Measurements from ENCODE around the gene CCDC183. TPM values are rescaled to one million over a fixed set of nuclear protein-coding genes. Genes with fewer than 3 reads are reported as not detected.
"Not testable (repeated sequence)": the region's sequence is repeated elsewhere in the genome, so short reads cannot be mapped to it uniquely, and the experiment has no call there.

Gene CCDC183
- total RNA-seq, 1 experiment from 2014 or later, result not detected

- Histone ChIP-seq H3K27ac (ENCODE audit: low read length) (no peak overlapping the region), H3K36me3 (ENCODE audit: insufficient read depth, low read length) (no peaks in the 10 kb centered on the region), H3K27me3 (ENCODE audit: low read length) (no peaks in the 10 kb centered on the region), H3K4me1 (ENCODE audit: low read length) (no peaks in the 10 kb centered on the region), H3K9me3 (ENCODE audit: low read length) (no peaks in the 10 kb centered on the region), H3K9ac (ENCODE audit: low read length) (no peak overlapping the region), H4K20me1 (ENCODE audit: insufficient read depth, low read depth, low read length) (no peaks in the 10 kb centered on the region), H2AFZ (ENCODE audit: low read length) (no peak overlapping the region), H3K4me3 (ENCODE audit: low read length) (no peak overlapping the region), H3K79me2 (ENCODE audit: low read length) (no peaks in the 10 kb centered on the region), H3K9me2 (replicated peaks; ENCODE audit: insufficient read depth, low read length) (no peaks in the 10 kb centered on the region), H3K4me2 (ENCODE audit: low read depth, low read length, poor library complexity, severe bottlenecking) (no peak overlapping the region)
- DNase-seq, result no peak
Measured at GRCh38 chr9:136831002-136831719, 35.0 kb downstream of the CCDC183 start.

- no peaks in the 10 kb centered on the region for H3K9me2 ChIP-seq (replicated peaks; ENCODE audit: insufficient read depth, low read length)
- H3K36me3 ChIP-seq (ENCODE audit: insufficient read depth, low read length), result no peaks in the 10 kb centered on the region
- H2AFZ ChIP-seq (ENCODE audit: low read length), result no peak overlapping the region
- H3K9ac ChIP-seq (ENCODE audit: low read length), result no peak overlapping the region
- no peaks in the 10 kb centered on the region for H3K4me1 ChIP-seq (ENCODE audit: low read length)
- H3K4me2 ChIP-seq (ENCODE audit: low read depth, low read length, poor library complexity, severe bottlenecking), result no peak overlapping the region
- H3K4me3 ChIP-seq (ENCODE audit: low read length), result no peak overlapping the region
- no peaks in the 10 kb centered on the region for H3K27me3 ChIP-seq (ENCODE audit: low read length)
- H3K9me3 ChIP-seq (ENCODE audit: low read length), result no peaks in the 10 kb centered on the region
- H4K20me1 ChIP-seq (ENCODE audit: insufficient read depth, low read depth, low read length), result no peaks in the 10 kb centered on the region
- no peak for DNase-seq
- H3K27ac ChIP-seq (ENCODE audit: low read length), result no peak overlapping the region
- H3K79me2 ChIP-seq (ENCODE audit: low read length), result no peaks in the 10 kb centered on the region
Measured at GRCh38 chr9:136831720-136832104, 35.6 kb downstream of the CCDC183 start.

- Histone ChIP-seq H3K9me3 (ENCODE audit: low read length) (no peaks in the 10 kb centered on the region), H3K79me2 (ENCODE audit: low read length) (no peaks in the 10 kb centered on the region), H3K4me3 (ENCODE audit: low read length) (no peak overlapping the region), H3K27me3 (ENCODE audit: low read length) (no peaks in the 10 kb centered on the region), H4K20me1 (ENCODE audit: insufficient read depth, low read depth, low read length) (no peaks in the 10 kb centered on the region), H3K9me2 (replicated peaks; ENCODE audit: insufficient read depth, low read length) (no peaks in the 10 kb centered on the region), H3K27ac (ENCODE audit: low read length) (no peak overlapping the region), H3K36me3 (ENCODE audit: insufficient read depth, low read length) (no peaks in the 10 kb centered on the region), H3K4me2 (ENCODE audit: low read depth, low read length, poor library complexity, severe bottlenecking) (no peak overlapping the region), H3K4me1 (ENCODE audit: low read length) (no peaks in the 10 kb centered on the region), H2AFZ (ENCODE audit: low read length) (no peak overlapping the region), H3K9ac (ENCODE audit: low read length) (no peak overlapping the region)
- no peak for DNase-seq
Measured at GRCh38 chr9:136832581-136832980, 36.4 kb downstream of the CCDC183 start.

GRCh38 chr9:136833381-136834048, 37.4 kb downstream of the CCDC183 start:
- not testable (repeated sequence) for H3K27me3 ChIP-seq (ENCODE audit: low read length); H3K9me3 ChIP-seq (ENCODE audit: low read length); H2AFZ ChIP-seq (ENCODE audit: low read length); H4K20me1 ChIP-seq (ENCODE audit: insufficient read depth, low read depth, low read length); H3K4me3 ChIP-seq (ENCODE audit: low read length); DNase-seq; H3K4me1 ChIP-seq (ENCODE audit: low read length); H3K9me2 ChIP-seq (replicated peaks; ENCODE audit: insufficient read depth, low read length); H3K9ac ChIP-seq (ENCODE audit: low read length); H3K4me2 ChIP-seq (ENCODE audit: low read depth, low read length, poor library complexity, severe bottlenecking); H3K27ac ChIP-seq (ENCODE audit: low read length); H3K79me2 ChIP-seq (ENCODE audit: low read length); H3K36me3 ChIP-seq (ENCODE audit: insufficient read depth, low read length)

GRCh38 chr9:136835162-136835931, 39.2 kb downstream of the CCDC183 start:
- Histone ChIP-seq H3K4me1 (ENCODE audit: low read length) (no peaks in the 10 kb centered on the region), H3K27ac (ENCODE audit: low read length) (no peak overlapping the region), H3K9ac (ENCODE audit: low read length) (no peak overlapping the region), H3K4me3 (ENCODE audit: low read length) (no peak overlapping the region), H3K27me3 (ENCODE audit: low read length) (no peaks in the 10 kb centered on the region), H4K20me1 (ENCODE audit: insufficient read depth, low read depth, low read length) (no peaks in the 10 kb centered on the region), H3K79me2 (ENCODE audit: low read length) (no peaks in the 10 kb centered on the region), H3K36me3 (ENCODE audit: insufficient read depth, low read length) (no peaks in the 10 kb centered on the region), H3K9me2 (replicated peaks; ENCODE audit: insufficient read depth, low read length) (no peaks in the 10 kb centered on the region), H3K4me2 (ENCODE audit: low read depth, low read length, poor library complexity, severe bottlenecking) (no peak overlapping the region), H2AFZ (ENCODE audit: low read length) (no peak overlapping the region), H3K9me3 (ENCODE audit: low read length) (no peaks in the 10 kb centered on the region)
- no peak for DNase-seq

GRCh38 chr9:136835932-136836904, 40.1 kb downstream of the CCDC183 start:
- no peaks in the 10 kb centered on the region for H3K36me3 ChIP-seq (ENCODE audit: insufficient read depth, low read length)
- no peaks in the 10 kb centered on the region for H3K79me2 ChIP-seq (ENCODE audit: low read length)
- DNase-seq, result no peak
- H4K20me1 ChIP-seq (ENCODE audit: insufficient read depth, low read depth, low read length), result no peaks in the 10 kb centered on the region
- no peaks in the 10 kb centered on the region for H3K9me2 ChIP-seq (replicated peaks; ENCODE audit: insufficient read depth, low read length)
- H3K4me3 ChIP-seq (ENCODE audit: low read length), result no peak overlapping the region
- H3K4me2 ChIP-seq (ENCODE audit: low read depth, low read length, poor library complexity, severe bottlenecking), result no peak overlapping the region
- peaks cover 7% of the 10 kb centered on the region for H3K4me1 ChIP-seq (ENCODE audit: low read length)
- no peaks in the 10 kb centered on the region for H3K27me3 ChIP-seq (ENCODE audit: low read length)
- no peak overlapping the region for H2AFZ ChIP-seq (ENCODE audit: low read length)
- no peaks in the 10 kb centered on the region for H3K9me3 ChIP-seq (ENCODE audit: low read length)
- H3K27ac ChIP-seq (ENCODE audit: low read length), result no peak overlapping the region
- no peak overlapping the region for H3K9ac ChIP-seq (ENCODE audit: low read length)

- H3K27ac ChIP-seq (ENCODE audit: low read length), result no peak overlapping the region
- no peak overlapping the region for H3K9ac ChIP-seq (ENCODE audit: low read length)
- H4K20me1 ChIP-seq (ENCODE audit: insufficient read depth, low read depth, low read length), result no peaks in the 10 kb centered on the region
- no peaks in the 10 kb centered on the region for H3K36me3 ChIP-seq (ENCODE audit: insufficient read depth, low read length)
- no peak overlapping the region for H2AFZ ChIP-seq (ENCODE audit: low read length)
- no peaks in the 10 kb centered on the region for H3K9me3 ChIP-seq (ENCODE audit: low read length)
- DNase-seq, result no peak
- H3K4me3 ChIP-seq (ENCODE audit: low read length), result no peak overlapping the region
- no peak overlapping the region for H3K4me2 ChIP-seq (ENCODE audit: low read depth, low read length, poor library complexity, severe bottlenecking)
- H3K79me2 ChIP-seq (ENCODE audit: low read length), result no peaks in the 10 kb centered on the region
- H3K9me2 ChIP-seq (replicated peaks; ENCODE audit: insufficient read depth, low read length), result no peaks in the 10 kb centered on the region
- H3K4me1 ChIP-seq (ENCODE audit: low read length), result peaks cover 18% of the 10 kb centered on the region
- no peaks in the 10 kb centered on the region for H3K27me3 ChIP-seq (ENCODE audit: low read length)
Measured at GRCh38 chr9:136837146-136837855, 41.2 kb downstream of the CCDC183 start.
